Panc1 (cell line): Measurements from ENCODE around the gene NCKAP5. TPM values are rescaled to one million over a fixed set of nuclear protein-coding genes. Genes with fewer than 3 reads are reported as not detected.

Experiments used
- ATAC-seq: fragments of 200-7000 bp; cut with Tn5 transposase; 2 replicates; pipeline ENCODE4 v1.9.1; 2020; ENCODE audit warnings: mild to moderate bottlenecking, moderate library complexity
- BruUV-seq: library from RNA; stranded (reverse); fragments of 400-500 nt; replicated peaks from 2 replicates; lab custom pipeline; 2021; lab: Mats Ljungman, UMichigan
- CTCF ChIA-PET: fragments of 300-600 bp; sonication (Branson Sonifier 250); formaldehyde crosslinking; loops from one replicate; lab custom pipeline; 2022; ENCODE audit warnings: antibody characterized with exemption; lab: Charles Lee
- POLR2A ChIA-PET: fragments of 300-600 bp; sonication (Branson Sonifier 250); formaldehyde crosslinking; loops from one replicate; lab custom pipeline; 2022; ENCODE audit warnings: antibody characterized with exemption; lab: Charles Lee
- DNase-seq: peaks from one replicate; pipeline ENCODE4 v3.0.0-alpha.2; 2010; ENCODE audit warnings: low read depth, low spot score
- H3K27ac ChIP-seq: 2 replicates; pipeline ENCODE4 v1.5.1; 2011; ENCODE audit warnings: mild to moderate bottlenecking, low read length, inconsistent platforms
- H3K27me3 ChIP-seq: fragments of 200-500 bp; sonication (Bioruptor generic); 2 replicates; pipeline ENCODE4 v1.6.0; 2014; ENCODE audit warnings: low read length, inconsistent platforms; ENCODE audit not compliant: control insufficient read depth, insufficient read depth
- H3K36me3 ChIP-seq: fragments of 200-500 bp; sonication (Bioruptor generic); 2 replicates; pipeline ENCODE4 v1.5.1; 2014; ENCODE audit warnings: inconsistent platforms, mild to moderate bottlenecking, low read length, moderate library complexity; ENCODE audit not compliant: control insufficient read depth, insufficient read depth
- H3K4me1 ChIP-seq: 2 replicates; pipeline ENCODE4 v1.5.1; 2011; ENCODE audit warnings: inconsistent platforms, mild to moderate bottlenecking, low read length, moderate library complexity; ENCODE audit not compliant: control insufficient read depth, insufficient read depth
- H3K4me3 ChIP-seq, 2 experiments: 2 replicates each; pipeline ENCODE4 v1.5.1; 2011 to 2012; ENCODE audit warnings: low read depth in 2 of 2, low read length in 2 of 2, mild to moderate bottlenecking in 2 of 2, inconsistent platforms in 1 of 2, moderate library complexity in 1 of 2
- H3K9me3 ChIP-seq: fragments of 200-500 bp; sonication (Bioruptor generic); 2 replicates; pipeline ENCODE4 v1.5.1; 2014; ENCODE audit warnings: low read depth, mild to moderate bottlenecking, inconsistent platforms, low read length, moderate library complexity; ENCODE audit not compliant: control insufficient read depth, insufficient read depth
- CTCF ChIP-seq: fragments of 450-650 bp; IDR thresholded peaks from 2 replicates; pipeline ENCODE4 v1.5.1; 2017; ENCODE audit warnings: mild to moderate bottlenecking
- POLR2AphosphoS5 ChIP-seq: IDR thresholded peaks from 2 replicates; pipeline ENCODE4 v1.6.1; 2012; ENCODE audit warnings: mild to moderate bottlenecking, low read depth, low read length, moderate library complexity
- REST ChIP-seq, 2 experiments: IDR thresholded peaks; 2 replicates each; pipeline ENCODE4 v1.6.1; 2011 to 2012; ENCODE audit warnings: low read depth in 2 of 2, control low read depth in 1 of 2, low read length in 1 of 2, mild to moderate bottlenecking in 1 of 2, moderate library complexity in 1 of 2; ENCODE audit not compliant: insufficient read depth in 1 of 2
- SIN3A ChIP-seq: IDR thresholded peaks from 2 replicates; pipeline ENCODE4 v1.6.1; 2012; ENCODE audit warnings: low read depth, mild to moderate bottlenecking, low read length, moderate library complexity, borderline replicate concordance; ENCODE audit not compliant: insufficient read depth
- TCF7L2 ChIP-seq: IDR thresholded peaks from 2 replicates; pipeline ENCODE4 v1.6.1; 2011; ENCODE audit warnings: mild to moderate bottlenecking, low read depth, low read length, inconsistent platforms
- in situ Hi-C: cut with HindIII; loops from 2 replicates; pipeline ENCODE4 v1.10.0; 2016; ENCODE audit warnings: low sequenced_read_pairs, low pct_unique_long_range_greater_than_20kb
- intact Hi-C: fragments of 100-400 bp; cut with micrococcal nuclease; formaldehyde crosslinking; loops from one replicate; pipeline ENCODE4 v1.10.0; 2022; ENCODE audit not compliant: unreplicated experiment
- total RNA-seq: library from RNA; stranded (reverse); gene quantifications from one replicate; pipeline ENCODE4 v1.2.1, GENCODE V29; 2021; ENCODE audit not compliant: unreplicated experiment

The NCKAP5 gene
- total RNA-seq, 1 experiment from 2014 or later: 0.10 TPM

GRCh38 chr2:132726155-132726554, 842.1 kb downstream of the NCKAP5 start:
- intact Hi-C loops (no loop called here), in situ Hi-C loops (no loop called here)
- Histone ChIP-seq H3K4me3 (no peak overlapping the region), H3K4me1 (no peaks in the 10 kb centered on the region), H3K9me3 (no peaks in the 10 kb centered on the region), H3K27ac (no peak overlapping the region), H3K27me3 (peaks cover 8% of the 10 kb centered on the region; the same call in 1 of the 2 replicates), H3K36me3 (no peaks in the 10 kb centered on the region)
- ATAC-seq (no peak), DNase-seq (no peak)
- ChIA-PET CTCF (no interaction called here), POLR2A (no interaction called here)
- BruUV-seq: no TSS peak
- no peak for TF ChIP-seq SIN3A
- TF ChIP-seq POLR2AphosphoS5: no peak
- no peak for TF ChIP-seq TCF7L2
- no peak for TF ChIP-seq CTCF
- TF ChIP-seq REST (IDR thresholded peaks at IDR 0.05; ENCODE audit: insufficient read depth in 1 of 2, low read depth in 2 of 2, low read length in 1 of 2): no peak

GRCh38 chr2:132725748-132726147, 842.5 kb downstream of the NCKAP5 start:
- no TSS peak for BruUV-seq
- no peak overlapping the region for H3K4me3 ChIP-seq
- ATAC-seq (no peak), DNase-seq (no peak)
- no peaks in the 10 kb centered on the region for H3K9me3 ChIP-seq
- H3K27ac ChIP-seq: no peak overlapping the region
- ChIA-PET CTCF (no interaction called here), POLR2A (no interaction called here)
- no peaks in the 10 kb centered on the region for H3K36me3 ChIP-seq
- intact Hi-C loops (no loop called here), in situ Hi-C loops (no loop called here)
- no peaks in the 10 kb centered on the region for H3K4me1 ChIP-seq
- TF ChIP-seq POLR2AphosphoS5: no peak
- TF ChIP-seq CTCF: no peak
- no peak for TF ChIP-seq SIN3A
- no peak for TF ChIP-seq TCF7L2
- TF ChIP-seq REST (IDR thresholded peaks at IDR 0.05; ENCODE audit: insufficient read depth in 1 of 2, low read depth in 2 of 2, low read length in 1 of 2): no peak
- peaks cover 8% of the 10 kb centered on the region; the same call in 1 of the 2 replicates for H3K27me3 ChIP-seq
